Measurements from ENCODE around the gene XYLB.

Gene XYLB

GRCh38 chr3:38364721-38365400, 18.3 kb downstream of the XYLB start:
- TF ChIP-seq CEBPB (IDR thresholded peaks at IDR 0.05) (no peak), TAF1 (IDR thresholded peaks at IDR 0.05; ENCODE audit: low read depth) (no peak)

- TF ChIP-seq CREB1 (IDR thresholded peaks at IDR 0.05; ENCODE audit: low read depth) (no peak), YY1 (IDR thresholded peaks at IDR 0.05; ENCODE audit: low read depth) (no peak), RAD21 (IDR thresholded peaks at IDR 0.05; ENCODE audit: low read depth) (no peak), EGR1 (IDR thresholded peaks at IDR 0.05) (no peak), TCF12 (IDR thresholded peaks at IDR 0.05; ENCODE audit: low read depth) (no peak), EP300 (IDR thresholded peaks at IDR 0.05; ENCODE audit: borderline replicate concordance) (no peak)
- TF ChIP-seq, protein P1, sequence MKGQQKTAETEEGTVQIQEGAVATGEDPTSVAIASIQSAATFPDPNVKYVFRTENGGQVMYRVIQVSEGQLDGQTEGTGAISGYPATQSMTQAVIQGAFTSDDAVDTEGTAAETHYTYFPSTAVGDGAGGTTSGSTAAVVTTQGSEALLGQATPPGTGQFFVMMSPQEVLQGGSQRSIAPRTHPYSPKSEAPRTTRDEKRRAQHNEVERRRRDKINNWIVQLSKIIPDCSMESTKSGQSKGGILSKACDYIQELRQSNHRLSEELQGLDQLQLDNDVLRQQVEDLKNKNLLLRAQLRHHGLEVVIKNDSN (IDR thresholded peaks at IDR 0.05) = no peak
Observed at GRCh38 chr3:38365469-38366062, 19.0 kb downstream of the XYLB start.

DNA sequence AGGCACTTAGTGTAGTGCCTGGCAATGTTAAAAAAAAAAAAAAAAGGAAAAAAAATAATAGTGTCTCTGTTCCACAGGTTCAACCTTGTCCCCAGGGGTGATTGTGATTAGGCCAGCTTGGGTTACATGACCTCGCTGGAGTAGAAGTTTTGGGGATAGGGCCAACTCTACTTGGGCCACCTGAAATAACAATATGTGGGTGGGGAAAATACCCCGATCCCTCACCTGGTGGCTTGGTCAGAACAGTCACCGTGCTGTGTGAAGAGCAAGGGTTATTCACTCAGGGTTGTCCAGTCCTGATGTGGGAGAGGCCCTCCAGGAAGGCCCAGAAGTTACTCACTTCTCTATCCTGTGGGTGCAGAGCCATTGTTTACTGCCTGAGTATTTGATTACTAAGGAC, 19.5 kb downstream of the XYLB start:
- TF ChIP-seq RAD21 (IDR thresholded peaks at IDR 0.05; ENCODE audit: low read depth) (no peak), YY1 (IDR thresholded peaks at IDR 0.05; ENCODE audit: low read depth) (no peak), NFIC (IDR thresholded peaks at IDR 0.05) (no peak), EP300 (IDR thresholded peaks at IDR 0.05; ENCODE audit: borderline replicate concordance) (no peak), ZBTB7A (IDR thresholded peaks at IDR 0.05; ENCODE audit: low read depth) (no peak), MAX (IDR thresholded peaks at IDR 0.05) (no peak), EGR1 (IDR thresholded peaks at IDR 0.05) (no peak), TCF12 (IDR thresholded peaks at IDR 0.05; ENCODE audit: low read depth) (no peak)

DNA sequence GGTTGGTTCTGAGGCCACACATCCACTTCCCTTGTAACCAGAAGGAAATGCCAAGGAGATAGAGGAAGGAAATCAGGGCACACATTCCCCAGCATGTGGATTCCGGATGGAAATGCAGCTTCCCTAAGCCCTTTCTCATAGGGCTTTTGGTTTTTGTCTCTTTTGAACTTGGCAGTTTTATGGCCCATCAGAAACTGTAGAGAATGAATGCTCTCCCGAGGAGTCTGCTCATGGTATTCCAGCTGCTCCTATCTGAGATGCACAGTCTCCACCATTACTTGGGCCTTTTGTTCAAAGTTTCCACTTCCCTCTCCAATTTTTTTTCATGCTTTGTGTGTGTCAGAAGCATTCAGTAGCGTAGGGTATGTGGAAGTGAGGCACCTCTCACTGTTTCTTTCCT, 21.2 kb downstream of the XYLB start:
- TF ChIP-seq ZBTB7A (IDR thresholded peaks at IDR 0.05; ENCODE audit: low read depth) (no peak), CEBPB (IDR thresholded peaks at IDR 0.05) (no peak), EGR1 (IDR thresholded peaks at IDR 0.05) (no peak), TEAD4 (IDR thresholded peaks at IDR 0.05) (no peak), TAF1 (IDR thresholded peaks at IDR 0.05; ENCODE audit: low read depth) (no peak), TCF12 (IDR thresholded peaks at IDR 0.05; ENCODE audit: low read depth) (no peak), NFIC (IDR thresholded peaks at IDR 0.05) (no peak), EP300 (IDR thresholded peaks at IDR 0.05; ENCODE audit: borderline replicate concordance) (no peak), FOXM1 (IDR thresholded peaks at IDR 0.05; ENCODE audit: borderline replicate concordance, low read depth) (no peak), MAX (IDR thresholded peaks at IDR 0.05) (no peak), CREB1 (IDR thresholded peaks at IDR 0.05; ENCODE audit: low read depth) (no peak), RAD21 (IDR thresholded peaks at IDR 0.05; ENCODE audit: low read depth) (no peak), YY1 (IDR thresholded peaks at IDR 0.05; ENCODE audit: low read depth) (no peak)
- TF ChIP-seq, protein P2, sequence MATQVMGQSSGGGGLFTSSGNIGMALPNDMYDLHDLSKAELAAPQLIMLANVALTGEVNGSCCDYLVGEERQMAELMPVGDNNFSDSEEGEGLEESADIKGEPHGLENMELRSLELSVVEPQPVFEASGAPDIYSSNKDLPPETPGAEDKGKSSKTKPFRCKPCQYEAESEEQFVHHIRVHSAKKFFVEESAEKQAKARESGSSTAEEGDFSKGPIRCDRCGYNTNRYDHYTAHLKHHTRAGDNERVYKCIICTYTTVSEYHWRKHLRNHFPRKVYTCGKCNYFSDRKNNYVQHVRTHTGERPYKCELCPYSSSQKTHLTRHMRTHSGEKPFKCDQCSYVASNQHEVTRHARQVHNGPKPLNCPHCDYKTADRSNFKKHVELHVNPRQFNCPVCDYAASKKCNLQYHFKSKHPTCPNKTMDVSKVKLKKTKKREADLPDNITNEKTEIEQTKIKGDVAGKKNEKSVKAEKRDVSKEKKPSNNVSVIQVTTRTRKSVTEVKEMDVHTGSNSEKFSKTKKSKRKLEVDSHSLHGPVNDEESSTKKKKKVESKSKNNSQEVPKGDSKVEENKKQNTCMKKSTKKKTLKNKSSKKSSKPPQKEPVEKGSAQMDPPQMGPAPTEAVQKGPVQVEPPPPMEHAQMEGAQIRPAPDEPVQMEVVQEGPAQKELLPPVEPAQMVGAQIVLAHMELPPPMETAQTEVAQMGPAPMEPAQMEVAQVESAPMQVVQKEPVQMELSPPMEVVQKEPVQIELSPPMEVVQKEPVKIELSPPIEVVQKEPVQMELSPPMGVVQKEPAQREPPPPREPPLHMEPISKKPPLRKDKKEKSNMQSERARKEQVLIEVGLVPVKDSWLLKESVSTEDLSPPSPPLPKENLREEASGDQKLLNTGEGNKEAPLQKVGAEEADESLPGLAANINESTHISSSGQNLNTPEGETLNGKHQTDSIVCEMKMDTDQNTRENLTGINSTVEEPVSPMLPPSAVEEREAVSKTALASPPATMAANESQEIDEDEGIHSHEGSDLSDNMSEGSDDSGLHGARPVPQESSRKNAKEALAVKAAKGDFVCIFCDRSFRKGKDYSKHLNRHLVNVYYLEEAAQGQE (IDR thresholded peaks at IDR 0.05; ENCODE audit: low read depth) = no peak
- TF ChIP-seq, protein P1 (IDR thresholded peaks at IDR 0.05) = no peak

DNA sequence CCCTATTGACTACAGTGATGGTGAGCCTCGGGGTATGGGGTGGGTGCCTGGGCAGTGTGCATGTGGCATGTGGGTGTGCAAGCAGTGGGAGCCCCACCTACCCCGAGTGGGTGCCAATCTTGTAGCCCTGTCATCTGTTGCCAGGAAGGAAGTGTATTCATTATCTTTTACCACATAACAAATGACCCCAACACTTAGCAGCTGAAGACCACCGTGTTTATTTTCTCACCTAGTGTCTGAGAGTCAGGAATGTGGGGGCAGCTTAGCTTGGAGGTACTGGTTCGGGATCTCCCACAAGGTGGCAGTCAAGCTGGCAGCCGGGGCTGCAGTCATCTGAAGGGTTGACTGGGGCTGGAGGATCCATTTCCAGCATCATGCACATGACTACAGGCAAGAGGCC, 21.7 kb downstream of the XYLB start:
- no peak for TF ChIP-seq MAX (IDR thresholded peaks at IDR 0.05)
- no peak for TF ChIP-seq CREB1 (IDR thresholded peaks at IDR 0.05; ENCODE audit: low read depth)
- TF ChIP-seq EP300 (IDR thresholded peaks at IDR 0.05; ENCODE audit: borderline replicate concordance) = no peak
- TF ChIP-seq CEBPB (IDR thresholded peaks at IDR 0.05) = no peak
- TF ChIP-seq, protein P1 (IDR thresholded peaks at IDR 0.05) = no peak
- no peak for TF ChIP-seq RAD21 (IDR thresholded peaks at IDR 0.05; ENCODE audit: low read depth)
- no peak for TF ChIP-seq ZBTB7A (IDR thresholded peaks at IDR 0.05; ENCODE audit: low read depth)
- no peak for TF ChIP-seq YY1 (IDR thresholded peaks at IDR 0.05; ENCODE audit: low read depth)
- no peak for TF ChIP-seq EGR1 (IDR thresholded peaks at IDR 0.05)
- no peak for TF ChIP-seq FOXM1 (IDR thresholded peaks at IDR 0.05; ENCODE audit: borderline replicate concordance, low read depth)
- TF ChIP-seq NFIC (IDR thresholded peaks at IDR 0.05) = no peak
- no peak for TF ChIP-seq TEAD4 (IDR thresholded peaks at IDR 0.05)
- TF ChIP-seq, protein P2 (IDR thresholded peaks at IDR 0.05; ENCODE audit: low read depth) = no peak
- no peak for TF ChIP-seq TAF1 (IDR thresholded peaks at IDR 0.05; ENCODE audit: low read depth)
- no peak for TF ChIP-seq TCF12 (IDR thresholded peaks at IDR 0.05; ENCODE audit: low read depth)

Data from Ishikawa (cell line).